WERI-Rb-1 (cell line): ENCODE measurements around the gene HACD2.

Experiments used
- DNase-seq: peaks from one replicate; pipeline ENCODE4 v3.0.0-alpha.2; 2020
- H3K27ac ChIP-seq: fragments of 250-450 bp; sonication (Bioruptor Pico); 2 replicates; pipeline ENCODE4 v1.5.1; 2020; ENCODE audit warnings: mild to moderate bottlenecking, moderate library complexity
- H3K27me3 ChIP-seq: fragments of 250-450 bp; sonication (Bioruptor Pico); 2 replicates; pipeline ENCODE4 v1.5.1; 2021; ENCODE audit warnings: mild to moderate bottlenecking, low read depth, moderate library complexity; ENCODE audit not compliant: insufficient read depth, severe bottlenecking
- H3K36me3 ChIP-seq: fragments of 250-450 bp; sonication (Bioruptor Pico); 2 replicates; pipeline ENCODE4 v1.5.1; 2020; ENCODE audit warnings: mild to moderate bottlenecking, moderate library complexity
- H3K4me3 ChIP-seq: 2 replicates; pipeline ENCODE4 v1.5.1; 2011; ENCODE audit warnings: low read depth, mild to moderate bottlenecking, control low read depth, low read length
- H3K9me3 ChIP-seq: fragments of 250-450 bp; sonication (Bioruptor Pico); 2 replicates; pipeline ENCODE4 v1.5.1; 2021; ENCODE audit warnings: mild to moderate bottlenecking, moderate library complexity; ENCODE audit not compliant: severe bottlenecking
- TF ChIP-seq, protein P1 (sequence below): IDR thresholded peaks from 2 replicates; pipeline ENCODE4 v1.5.1; 2011; ENCODE audit warnings: low read depth, mild to moderate bottlenecking, control low read depth, inconsistent platforms, low read length

The HACD2 gene

DNA sequence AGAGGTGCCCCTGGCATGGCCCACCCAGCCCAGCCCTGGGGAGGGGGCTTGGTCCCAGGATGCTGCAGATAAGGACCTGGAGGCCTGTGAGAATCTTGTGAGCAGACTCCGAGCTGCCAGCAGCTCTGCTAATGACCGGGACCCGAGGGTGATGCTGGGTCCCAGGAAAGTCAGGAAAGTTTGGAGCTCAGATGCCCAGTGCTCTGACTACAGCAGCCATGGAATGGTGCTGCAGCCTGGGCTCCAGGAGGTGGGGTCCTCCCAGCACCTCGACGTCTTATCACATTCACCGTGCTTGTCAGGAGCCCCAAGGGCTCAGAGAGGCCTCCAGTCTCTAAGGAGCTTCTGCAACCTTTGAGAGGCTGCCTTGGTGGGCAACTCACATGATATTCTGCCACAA lies 101.7 kb downstream of the HACD2 start:
- DNase-seq = no peak
- TF ChIP-seq, protein P1, sequence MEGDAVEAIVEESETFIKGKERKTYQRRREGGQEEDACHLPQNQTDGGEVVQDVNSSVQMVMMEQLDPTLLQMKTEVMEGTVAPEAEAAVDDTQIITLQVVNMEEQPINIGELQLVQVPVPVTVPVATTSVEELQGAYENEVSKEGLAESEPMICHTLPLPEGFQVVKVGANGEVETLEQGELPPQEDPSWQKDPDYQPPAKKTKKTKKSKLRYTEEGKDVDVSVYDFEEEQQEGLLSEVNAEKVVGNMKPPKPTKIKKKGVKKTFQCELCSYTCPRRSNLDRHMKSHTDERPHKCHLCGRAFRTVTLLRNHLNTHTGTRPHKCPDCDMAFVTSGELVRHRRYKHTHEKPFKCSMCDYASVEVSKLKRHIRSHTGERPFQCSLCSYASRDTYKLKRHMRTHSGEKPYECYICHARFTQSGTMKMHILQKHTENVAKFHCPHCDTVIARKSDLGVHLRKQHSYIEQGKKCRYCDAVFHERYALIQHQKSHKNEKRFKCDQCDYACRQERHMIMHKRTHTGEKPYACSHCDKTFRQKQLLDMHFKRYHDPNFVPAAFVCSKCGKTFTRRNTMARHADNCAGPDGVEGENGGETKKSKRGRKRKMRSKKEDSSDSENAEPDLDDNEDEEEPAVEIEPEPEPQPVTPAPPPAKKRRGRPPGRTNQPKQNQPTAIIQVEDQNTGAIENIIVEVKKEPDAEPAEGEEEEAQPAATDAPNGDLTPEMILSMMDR = no peak

DNA sequence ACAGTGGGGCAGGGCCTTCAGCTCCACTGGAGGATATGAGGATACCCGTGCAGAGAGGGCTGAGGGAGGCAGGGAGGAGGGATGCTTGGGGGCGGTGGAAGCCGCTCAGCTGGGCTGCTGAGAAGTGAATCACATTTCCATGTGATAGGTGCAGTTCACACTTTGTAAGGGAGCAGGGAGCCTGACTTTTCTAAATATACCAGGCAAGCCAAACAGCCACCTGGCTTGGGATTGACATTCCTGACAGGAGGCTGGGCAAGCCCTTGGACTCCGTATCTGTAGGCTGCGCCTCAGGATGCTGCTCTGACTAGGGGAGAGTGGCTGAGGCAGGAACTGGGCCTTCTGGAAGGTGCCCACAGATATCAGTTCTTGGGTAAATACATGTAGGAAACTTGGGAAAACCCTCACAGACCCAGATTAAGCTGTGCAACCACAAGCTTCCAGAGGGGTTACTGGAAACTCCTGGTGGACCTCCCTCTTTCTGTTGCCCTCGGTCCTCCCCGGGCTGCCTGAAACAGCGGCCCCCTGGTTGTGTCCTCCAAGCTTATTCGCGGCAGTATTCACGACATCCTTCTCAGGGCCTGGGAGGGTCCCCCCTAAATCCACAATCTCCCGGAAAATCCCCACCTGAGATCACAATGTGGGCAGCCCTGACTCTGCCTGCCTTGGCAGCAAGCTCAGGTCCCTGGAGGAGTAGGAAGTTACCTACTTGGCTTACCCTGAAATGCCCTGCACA lies 103.0 kb downstream of the HACD2 start:
- TF ChIP-seq, protein P1 = no peak
- no peaks in the 10 kb centered on the region for H3K9me3 ChIP-seq
- no peak for DNase-seq
- no peak overlapping the region for H3K4me3 ChIP-seq
- no peaks in the 10 kb centered on the region for H3K36me3 ChIP-seq
- H3K27me3 ChIP-seq = no peaks in the 10 kb centered on the region
- no peak overlapping the region for H3K27ac ChIP-seq

More for the DNA sequence above, 101.7 kb downstream of the HACD2 start:
- H3K9me3 ChIP-seq = no peaks in the 10 kb centered on the region
- no peak overlapping the region for H3K27ac ChIP-seq
- no peaks in the 10 kb centered on the region for H3K36me3 ChIP-seq
- no peak overlapping the region for H3K4me3 ChIP-seq
- H3K27me3 ChIP-seq = no peaks in the 10 kb centered on the region

DNA sequence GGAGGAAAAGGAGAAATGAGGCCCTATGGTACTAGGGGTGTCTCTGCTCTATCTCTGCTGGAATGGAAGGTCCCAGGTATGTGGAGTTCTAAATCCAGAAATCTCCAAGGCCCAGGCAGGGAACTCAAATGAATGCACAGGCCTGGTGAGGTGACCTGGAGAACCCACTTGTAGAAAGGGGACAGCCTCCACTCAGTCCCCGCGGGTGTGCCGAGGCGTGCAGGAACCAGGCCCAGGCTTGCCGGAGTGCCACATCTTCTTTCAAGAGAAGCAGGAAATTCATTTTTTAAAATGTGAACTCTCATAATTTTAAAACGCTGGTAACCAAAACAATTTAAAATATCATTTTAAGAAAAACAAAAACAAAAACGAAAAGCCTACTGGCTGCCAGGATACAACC lies 103.8 kb downstream of the HACD2 start:
- Histone ChIP-seq H3K9me3 (no peaks in the 10 kb centered on the region), H3K4me3 (no peak overlapping the region), H3K27ac (no peak overlapping the region), H3K36me3 (no peaks in the 10 kb centered on the region), H3K27me3 (no peaks in the 10 kb centered on the region)
- TF ChIP-seq, protein P1 = no peak
- no peak for DNase-seq

DNA sequence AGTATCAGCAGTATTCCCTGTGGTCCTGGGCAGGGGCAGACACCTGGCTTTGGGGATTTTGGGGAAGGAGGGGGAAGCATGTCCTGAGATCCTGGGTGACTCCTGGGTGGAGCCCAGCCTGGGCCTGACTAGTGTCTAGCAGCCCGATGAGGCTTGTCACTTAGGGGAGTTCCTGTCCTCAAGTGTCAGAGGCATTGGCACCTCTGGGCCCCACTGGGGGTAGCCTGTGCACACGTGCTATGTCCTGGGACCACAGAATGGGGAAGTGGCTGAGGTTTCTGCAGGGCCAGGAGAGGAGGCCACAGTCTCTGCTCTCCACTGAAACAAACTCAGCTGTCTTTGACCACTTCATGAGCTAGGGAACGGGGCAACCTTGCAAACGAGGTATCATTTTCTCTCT lies 104.4 kb downstream of the HACD2 start:
- DNase-seq = no peak

DNA sequence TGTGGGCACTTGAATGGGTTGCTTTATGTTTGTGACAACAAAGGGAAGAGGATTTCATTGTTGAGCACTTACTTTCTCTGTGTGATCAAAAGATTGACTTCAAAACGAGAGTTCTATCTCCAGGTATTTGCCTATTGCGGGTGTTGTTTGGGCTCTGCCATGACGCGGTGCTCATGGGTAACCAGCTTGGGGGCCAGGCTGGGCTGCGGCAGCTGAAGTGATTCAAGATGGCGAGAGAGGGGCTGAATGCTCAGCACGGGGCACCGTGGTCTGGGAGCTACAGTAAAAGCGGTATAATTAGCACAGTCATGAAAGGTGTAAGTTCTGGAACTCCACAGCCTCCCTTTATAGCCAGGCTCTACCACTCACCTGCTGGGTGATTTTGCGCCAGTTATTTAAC lies 105.0 kb downstream of the HACD2 start:
- Histone ChIP-seq H3K4me3 (no peak overlapping the region), H3K27ac (no peak overlapping the region), H3K9me3 (no peaks in the 10 kb centered on the region), H3K27me3 (no peaks in the 10 kb centered on the region), H3K36me3 (no peaks in the 10 kb centered on the region)
- TF ChIP-seq, protein P1 = no peak
- DNase-seq = no peak

More for the DNA sequence above, 104.4 kb downstream of the HACD2 start:
- TF ChIP-seq, protein P1 = no peak
- no peaks in the 10 kb centered on the region for H3K9me3 ChIP-seq
- no peaks in the 10 kb centered on the region for H3K36me3 ChIP-seq
- H3K4me3 ChIP-seq = no peak overlapping the region
- H3K27ac ChIP-seq = no peak overlapping the region
- H3K27me3 ChIP-seq = no peaks in the 10 kb centered on the region

DNA sequence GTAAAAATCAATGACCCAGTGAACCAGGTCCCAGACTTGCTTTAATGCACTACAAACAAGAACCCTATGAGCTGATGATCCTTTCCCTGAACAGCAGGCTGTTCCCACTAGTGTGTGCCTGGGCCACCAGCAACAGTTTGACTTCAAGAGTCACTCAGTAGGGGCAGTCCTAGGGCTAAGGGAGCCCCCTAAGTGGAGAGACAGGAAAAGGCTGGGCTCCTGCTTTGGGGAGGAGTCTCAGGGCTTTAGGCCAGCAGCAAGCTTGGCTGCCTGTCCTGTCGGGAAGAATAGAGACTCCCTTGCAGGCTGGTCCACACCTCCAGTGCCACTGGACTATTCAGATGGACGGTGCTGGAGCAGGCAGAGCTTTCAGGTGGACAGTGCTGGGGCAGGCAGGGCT lies 106.5 kb downstream of the HACD2 start:
- TF ChIP-seq, protein P1 = no peak
- Histone ChIP-seq H3K27me3 (no peaks in the 10 kb centered on the region), H3K9me3 (no peaks in the 10 kb centered on the region), H3K36me3 (no peaks in the 10 kb centered on the region), H3K27ac (no peak overlapping the region), H3K4me3 (no peak overlapping the region)
- no peak for DNase-seq
